Sigmoid colon (tissue), 3 donors: Measurements from ENCODE around the gene SREBF2.

Experiments
- POLR2A ChIP-seq, 2 donors: fragments of 450-650 bp; IDR thresholded peaks; one replicate each; pipeline ENCODE4 v1.6.1; 2016; ENCODE audit warnings: antibody characterized with exemption in 2 of 2, mild to moderate bottlenecking in 2 of 2, moderate library complexity in 2 of 2
- TF ChIP-seq, protein P1 (sequence below), 4 experiments: fragments of 450-650 bp in 3 of 4; fragments of 200-600 bp in 1 of 4; IDR thresholded peaks; one replicate each; pipeline ENCODE4 v1.5.1; 2016 to 2019; ENCODE audit warnings: antibody characterized with exemption in 4 of 4, mild to moderate bottlenecking in 3 of 4, moderate library complexity in 2 of 4

DNA sequence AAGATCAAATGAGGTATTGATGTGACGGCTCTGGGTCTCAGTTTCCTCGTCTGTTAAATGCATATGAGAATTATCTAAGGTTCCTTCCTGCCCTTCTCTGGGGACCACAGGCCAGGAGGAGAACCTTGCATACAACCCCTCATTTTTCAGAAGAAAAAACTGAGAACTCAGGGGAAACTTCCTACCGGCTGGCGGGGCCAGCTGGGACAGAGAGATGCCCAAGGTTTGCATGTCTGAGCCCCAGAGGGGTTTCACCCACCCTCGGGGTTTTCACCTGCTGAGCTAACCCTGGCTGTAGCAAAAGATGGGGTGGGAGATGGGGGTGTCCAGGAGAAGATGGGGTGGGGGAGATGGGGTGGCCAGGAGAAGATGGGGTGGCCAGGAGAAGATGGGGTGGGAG is 89.4 kb downstream of the SREBF2 start:
- TF ChIP-seq, protein P1, sequence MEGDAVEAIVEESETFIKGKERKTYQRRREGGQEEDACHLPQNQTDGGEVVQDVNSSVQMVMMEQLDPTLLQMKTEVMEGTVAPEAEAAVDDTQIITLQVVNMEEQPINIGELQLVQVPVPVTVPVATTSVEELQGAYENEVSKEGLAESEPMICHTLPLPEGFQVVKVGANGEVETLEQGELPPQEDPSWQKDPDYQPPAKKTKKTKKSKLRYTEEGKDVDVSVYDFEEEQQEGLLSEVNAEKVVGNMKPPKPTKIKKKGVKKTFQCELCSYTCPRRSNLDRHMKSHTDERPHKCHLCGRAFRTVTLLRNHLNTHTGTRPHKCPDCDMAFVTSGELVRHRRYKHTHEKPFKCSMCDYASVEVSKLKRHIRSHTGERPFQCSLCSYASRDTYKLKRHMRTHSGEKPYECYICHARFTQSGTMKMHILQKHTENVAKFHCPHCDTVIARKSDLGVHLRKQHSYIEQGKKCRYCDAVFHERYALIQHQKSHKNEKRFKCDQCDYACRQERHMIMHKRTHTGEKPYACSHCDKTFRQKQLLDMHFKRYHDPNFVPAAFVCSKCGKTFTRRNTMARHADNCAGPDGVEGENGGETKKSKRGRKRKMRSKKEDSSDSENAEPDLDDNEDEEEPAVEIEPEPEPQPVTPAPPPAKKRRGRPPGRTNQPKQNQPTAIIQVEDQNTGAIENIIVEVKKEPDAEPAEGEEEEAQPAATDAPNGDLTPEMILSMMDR (IDR thresholded peaks at IDR 0.05) = no peak
- TF ChIP-seq POLR2A (IDR thresholded peaks at IDR 0.05) = no peak
